Prostate gland (tissue), 2 donors: ENCODE results near the gene RSPH4A. TPM values are rescaled to one million over a fixed set of nuclear protein-coding genes. Genes with fewer than 3 reads are reported as not detected.
"Not testable (repeated sequence)": the region's sequence is repeated elsewhere in the genome, so short reads cannot be mapped to it uniquely, and the experiment has no call there.

Experiments used
- DNase-seq: peaks from one replicate; pipeline ENCODE4 v3.0.0-alpha.2; 2019; ENCODE audit warnings: low spot score
- H3K27ac ChIP-seq, 2 donors: fragments of 200-600 bp; sonication (generic); 2 replicates each; pipeline ENCODE4 v1.5.1; 2017 to 2019
- H3K27me3 ChIP-seq: fragments of 200-600 bp; sonication (generic); replicated peaks from 2 replicates; pipeline ENCODE4 v1.5.1; 2019; ENCODE audit not compliant: insufficient read depth
- H3K36me3 ChIP-seq, 2 donors: fragments of 200-600 bp; sonication (generic); 1 replicate in 1 of 2; 2 replicates in 1 of 2; pipeline versions ENCODE4 v1.5.1 to v1.8.1; 2017 to 2019
- H3K4me1 ChIP-seq: fragments of 200-600 bp; sonication (generic); replicated peaks from 2 replicates; pipeline ENCODE4 v1.5.1; 2019
- H3K4me3 ChIP-seq, 2 donors: fragments of 200-600 bp; sonication (generic); 2 replicates each; pipeline ENCODE4 v1.5.1; 2017 to 2019
- H3K9me3 ChIP-seq: fragments of 200-600 bp; sonication (generic); 2 replicates; pipeline ENCODE4 v1.5.1; 2017
- CTCF ChIP-seq, 4 experiments: fragments of 200-600 bp in 2 of 4; fragments of 450-650 bp in 2 of 4; sonication (generic) in 2 of 4; IDR thresholded peaks; 1 replicate in 3 of 4; 2 replicates in 1 of 4; pipeline ENCODE4 v1.5.1; 2016 to 2019; ENCODE audit warnings: antibody characterized with exemption in 4 of 4, mild to moderate bottlenecking in 2 of 4, moderate library complexity in 2 of 4
- POLR2A ChIP-seq: fragments of 450-650 bp; IDR thresholded peaks from one replicate; pipeline ENCODE4 v1.6.1; 2016; ENCODE audit warnings: antibody characterized with exemption, mild to moderate bottlenecking
- POLR2AphosphoS5 ChIP-seq: sonication (generic); formaldehyde crosslinking; IDR thresholded peaks from one replicate; pipeline ENCODE4 v1.6.1; 2017; ENCODE audit warnings: antibody characterized with exemption
- WGBS: methylation state at CpG from one replicate; pipeline ENCODE4 v1.1.5; 2018; 5-methylcytosine and 5-hydroxymethylcytosine counted together
- intact Hi-C: fragments of 100-400 bp; cut with DNase I; formaldehyde crosslinking; loops from one replicate; pipeline ENCODE4 v1.14.2; 2022
- total RNA-seq, 2 donors: library from RNA; depleted of rRNA; stranded (reverse); fragments of >200 nt; gene quantifications; one replicate each; pipeline ENCODE4 v1.1.0, GENCODE V29; 2016

RSPH4A gene
- total RNA-seq, 2 donors from 2014 or later, result 0.23 to 1.5 TPM

GRCh38 chr6:116663308-116663707 is 47.0 kb downstream of the RSPH4A start:
- Histone ChIP-seq H3K27ac (no peak overlapping the region), H3K27me3 (no peaks in the 10 kb centered on the region), H3K36me3 (no peaks in the 10 kb centered on the region), H3K4me1 (peaks cover 3% of the 10 kb centered on the region), H3K9me3 (no peaks in the 10 kb centered on the region), H3K4me3 (no peak overlapping the region)
- no peak for DNase-seq
- 98% methylated on average over 3 of the region's 3 CpGs for WGBS
- TF ChIP-seq POLR2AphosphoS5, result no peak
- no peak for TF ChIP-seq POLR2A
- no peak for TF ChIP-seq CTCF (IDR thresholded peaks at IDR 0.05)
- intact Hi-C loops, result no loop called here

- H3K27ac ChIP-seq, H3K27me3 ChIP-seq, DNase-seq, H3K4me1 ChIP-seq, H3K4me3 ChIP-seq, H3K36me3 ChIP-seq, intact Hi-C loops, H3K9me3 ChIP-seq: not testable (repeated sequence)
- WGBS, result 98% methylated on average over 2 of the region's 2 CpGs
Measured at GRCh38 chr6:116664169-116664568, 47.9 kb downstream of the RSPH4A start.

- Histone ChIP-seq H3K27me3 (no peaks in the 10 kb centered on the region), H3K4me1 (peaks cover 3% of the 10 kb centered on the region), H3K4me3 (no peak overlapping the region), H3K27ac (no peak overlapping the region), H3K36me3 (no peaks in the 10 kb centered on the region), H3K9me3 (no peaks in the 10 kb centered on the region)
- no peak for DNase-seq
- intact Hi-C loops, result no loop called here
- TF ChIP-seq POLR2AphosphoS5, result no peak
- TF ChIP-seq CTCF (IDR thresholded peaks at IDR 0.05), result no peak
- WGBS, result 87% methylated on average over 7 of the region's 7 CpGs
Measured at GRCh38 chr6:116665464-116665863, 49.2 kb downstream of the RSPH4A start.

GRCh38 chr6:116666869-116667268 is 50.6 kb downstream of the RSPH4A start:
- intact Hi-C loops, result no loop called here

GRCh38 chr6:116667623-116668022 is 51.3 kb downstream of the RSPH4A start:
- no peak for DNase-seq
- no peak overlapping the region for H3K27ac ChIP-seq
- TF ChIP-seq POLR2A, result no peak
- H3K4me3 ChIP-seq, result peak overlapping the region; percentile 57 to 82
- no peaks in the 10 kb centered on the region for H3K36me3 ChIP-seq
- 27% methylated on average over 3 of the region's 3 CpGs for WGBS
- H3K9me3 ChIP-seq, result no peaks in the 10 kb centered on the region
- intact Hi-C loops, result no loop called here
- H3K27me3 ChIP-seq, result no peaks in the 10 kb centered on the region
- peaks cover 3% of the 10 kb centered on the region for H3K4me1 ChIP-seq

More at GRCh38 chr6:116666869-116667268, 50.6 kb downstream of the RSPH4A start:
- WGBS, result 83% methylated on average over 1 of the region's 1 CpG
- no peaks in the 10 kb centered on the region for H3K36me3 ChIP-seq
- TF ChIP-seq POLR2A (no peak), POLR2AphosphoS5 (no peak), CTCF (IDR thresholded peaks at IDR 0.05) (no peak)
- DNase-seq, result no peak
- no peak overlapping the region for H3K27ac ChIP-seq
- H3K9me3 ChIP-seq, result no peaks in the 10 kb centered on the region
- H3K27me3 ChIP-seq, result no peaks in the 10 kb centered on the region
- H3K4me1 ChIP-seq, result peaks cover 3% of the 10 kb centered on the region
- no peak overlapping the region for H3K4me3 ChIP-seq

GRCh38 chr6:116672306-116672705 is 56.0 kb downstream of the RSPH4A start:
- intact Hi-C loops, result no loop called here
- Histone ChIP-seq H3K27ac (no peak overlapping the region), H3K36me3 (no peaks in the 10 kb centered on the region), H3K9me3 (no peaks in the 10 kb centered on the region), H3K4me1 (peaks cover 3% of the 10 kb centered on the region), H3K27me3 (no peaks in the 10 kb centered on the region), H3K4me3 (no peak overlapping the region)
- 91% methylated on average over 4 of the region's 4 CpGs for WGBS
- DNase-seq, result no peak
- TF ChIP-seq POLR2AphosphoS5 (no peak), POLR2A (no peak), CTCF (IDR thresholded peaks at IDR 0.05) (no peak)
